Ovary (tissue), 3 donors: Measurements from ENCODE around the gene MACIR.

Source experiments
- CTCF ChIP-seq, 3 donors: fragments of 450-650 bp in 2 of 3; fragments of 200-600 bp in 1 of 3; IDR thresholded peaks; one replicate each; pipeline versions ENCODE4 v1.5.1 to v1.8.0; 2016 to 2022; ENCODE audit warnings: antibody characterized with exemption in 3 of 3, mild to moderate bottlenecking in 1 of 3
- POLR2A ChIP-seq: fragments of 450-650 bp; IDR thresholded peaks from one replicate; pipeline ENCODE4 v1.6.1; 2017; ENCODE audit warnings: antibody characterized with exemption, mild to moderate bottlenecking, moderate library complexity
- donor health status: DM: no; HTN: no; CAD: no.

DNA sequence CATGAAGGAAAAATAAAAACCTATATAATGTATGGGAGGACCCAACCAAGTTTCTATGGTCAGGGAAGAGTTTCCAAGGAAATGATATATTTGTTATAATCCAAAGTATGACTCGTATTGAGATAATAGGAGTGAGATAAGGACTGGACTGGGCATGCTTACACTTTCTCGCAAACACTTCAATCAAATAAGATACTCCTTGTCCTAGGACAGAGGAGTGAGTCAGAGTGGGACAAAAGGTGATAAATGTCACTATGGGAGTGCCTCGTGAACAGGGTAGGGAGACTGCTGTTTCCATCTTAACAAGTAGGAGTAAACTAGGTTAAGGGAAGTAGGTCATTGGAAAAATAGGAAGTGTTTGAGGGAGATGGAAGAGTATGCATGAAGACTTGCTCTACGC lies 47.2 kb downstream of the MACIR start:
- TF ChIP-seq CTCF (IDR thresholded peaks at IDR 0.05): no peak
- no peak for TF ChIP-seq POLR2A
